GM23338 (cell line): Measurements from ENCODE around the gene RNF128.

Experiments
- CREB1 ChIP-seq: fragments of 250-450 bp; sonication (Bioruptor Pico); IDR thresholded peaks from 2 replicates; pipeline ENCODE4 v1.5.0; 2020; ENCODE audit warnings: low read depth, mild to moderate bottlenecking, moderate library complexity
- CTCF ChIP-seq, 2 experiments: fragments of 200-600 bp in 1 of 2; sonication (generic) in 1 of 2; conservative IDR thresholded peaks; 2 replicates each; pipeline versions ENCODE4 v1.5.1 to v1.6.1; 2016 to 2017; ENCODE audit warnings: antibody characterized with exemption in 2 of 2, low read depth in 2 of 2, mild to moderate bottlenecking in 2 of 2, moderate library complexity in 1 of 2
- ETS1 ChIP-seq: IDR thresholded peaks from 2 replicates; pipeline ENCODE4 v1.6.1; 2016; ENCODE audit warnings: antibody characterized with exemption
- EZH2 ChIP-seq: fragments of 200-600 bp; sonication (generic); IDR thresholded peaks from one replicate; pipeline ENCODE4 v1.8.0; 2017; ENCODE audit warnings: antibody characterized with exemption, mild to moderate bottlenecking, low read depth; ENCODE audit not compliant: unreplicated experiment
- EZH2phosphoT487 ChIP-seq: fragments of 200-600 bp; sonication (generic); IDR thresholded peaks from one replicate; pipeline ENCODE4 v1.8.1; 2018; ENCODE audit warnings: antibody characterized with exemption; ENCODE audit not compliant: unreplicated experiment
- JUNB ChIP-seq: IDR thresholded peaks from one replicate; pipeline ENCODE4 v1.6.1; 2016; ENCODE audit warnings: antibody characterized with exemption; ENCODE audit not compliant: unreplicated experiment
- POLR2AphosphoS5 ChIP-seq: IDR thresholded peaks from 2 replicates; pipeline ENCODE4 v1.6.1; 2016; ENCODE audit warnings: antibody characterized with exemption, low read depth
- REST ChIP-seq: IDR thresholded peaks from one replicate; pipeline ENCODE4 v1.6.1; 2018; ENCODE audit warnings: antibody characterized with exemption; ENCODE audit not compliant: unreplicated experiment
- ZNF114 ChIP-seq: fragments of 250-450 bp; sonication (Bioruptor Pico); IDR thresholded peaks from 2 replicates; pipeline ENCODE4 v1.5.0; 2020; ENCODE audit warnings: mild to moderate bottlenecking, moderate library complexity
- ZNF331 ChIP-seq: fragments of 250-450 bp; sonication (Bioruptor Pico); IDR thresholded peaks from 2 replicates; pipeline ENCODE4 v1.5.0; 2020; ENCODE audit warnings: low read depth, mild to moderate bottlenecking, moderate library complexity
- ZNF462 ChIP-seq: fragments of 250-450 bp; sonication (Bioruptor Pico); IDR thresholded peaks from 2 replicates; pipeline ENCODE4 v1.5.0; 2020; ENCODE audit warnings: mild to moderate bottlenecking, moderate library complexity

GRCh38 chrX:106740193-106740780 is 13.8 kb downstream of the RNF128 start:
- no peak for TF ChIP-seq CTCF (conservative IDR thresholded peaks at IDR 0.05; ENCODE audit: low read depth in 2 of 2)
- TF ChIP-seq JUNB, result no peak
- TF ChIP-seq POLR2AphosphoS5, result no peak
- TF ChIP-seq ZNF114 (CRISPR knock-in tag), result no peak
- no peak for TF ChIP-seq REST
- TF ChIP-seq EZH2, result no peak
- no peak for TF ChIP-seq ZNF462
- no peak for TF ChIP-seq CREB1
- no peak for TF ChIP-seq EZH2phosphoT487
- no peak for TF ChIP-seq ETS1
- no peak for TF ChIP-seq ZNF331 (CRISPR knock-in tag)
